Left ventricle myocardium superior (tissue), 1 donor: ENCODE measurements around the gene HSPA1B. TPM values are rescaled to one million over a fixed set of nuclear protein-coding genes. Genes with fewer than 3 reads are reported as not detected.
"Not testable (repeated sequence)": the region's sequence is repeated elsewhere in the genome, so short reads cannot be mapped to it uniquely, and the experiment has no call there.

ENCODE experiments used
- ATAC-seq: fragments of 200-7000 bp; cut with Tn5 transposase; one replicate; pipeline ENCODE4 v1.9.1; 2020; ENCODE audit warnings: mild to moderate bottlenecking, moderate library complexity
- DNase-seq: peaks from one replicate; pipeline ENCODE4 v3.0.0-alpha.2; 2020
- intact Hi-C: fragments of 100-400 bp; cut with micrococcal nuclease; formaldehyde crosslinking; loops from one replicate; pipeline ENCODE4 v1.11.0; 2022
- total RNA-seq: library from RNA; stranded (reverse); fragmentation: NEBNext Ultra II Directional; extraction: Animal tissue kit (Norgen Biotek cat#: 25700); gene quantifications from one replicate; pipeline ENCODE4 v1.2.1, GENCODE V29; 2021
- donor health status: DM: no; HTN: yes; CAD: no; lungs with severe emphysema.

HSPA1B gene
- total RNA-seq, 1 donor from 2014 or later, result 233 TPM

DNA sequence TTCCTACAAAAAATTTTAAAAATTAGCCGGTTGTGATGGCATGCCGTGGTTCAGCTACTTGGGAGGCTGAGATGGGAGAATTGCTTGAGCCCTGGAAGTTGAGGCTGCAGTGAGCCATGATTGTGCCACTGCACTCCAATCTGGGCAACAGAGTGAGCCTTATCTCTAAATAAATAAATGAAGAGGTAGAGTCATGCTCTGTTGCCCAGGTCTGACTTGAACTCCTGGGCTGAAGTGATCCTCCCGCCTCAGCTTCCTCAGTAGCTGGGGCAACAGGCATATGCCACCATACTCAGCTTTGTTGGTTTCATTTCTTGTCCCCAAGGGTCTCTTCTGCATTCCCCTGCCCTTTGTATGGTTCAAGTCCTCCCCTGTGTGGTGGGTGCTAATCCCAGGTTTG is 17.0 kb downstream of the HSPA1B start:
- DNase-seq (no peak), ATAC-seq (no peak)
- intact Hi-C loops, result no loop called here

DNA sequence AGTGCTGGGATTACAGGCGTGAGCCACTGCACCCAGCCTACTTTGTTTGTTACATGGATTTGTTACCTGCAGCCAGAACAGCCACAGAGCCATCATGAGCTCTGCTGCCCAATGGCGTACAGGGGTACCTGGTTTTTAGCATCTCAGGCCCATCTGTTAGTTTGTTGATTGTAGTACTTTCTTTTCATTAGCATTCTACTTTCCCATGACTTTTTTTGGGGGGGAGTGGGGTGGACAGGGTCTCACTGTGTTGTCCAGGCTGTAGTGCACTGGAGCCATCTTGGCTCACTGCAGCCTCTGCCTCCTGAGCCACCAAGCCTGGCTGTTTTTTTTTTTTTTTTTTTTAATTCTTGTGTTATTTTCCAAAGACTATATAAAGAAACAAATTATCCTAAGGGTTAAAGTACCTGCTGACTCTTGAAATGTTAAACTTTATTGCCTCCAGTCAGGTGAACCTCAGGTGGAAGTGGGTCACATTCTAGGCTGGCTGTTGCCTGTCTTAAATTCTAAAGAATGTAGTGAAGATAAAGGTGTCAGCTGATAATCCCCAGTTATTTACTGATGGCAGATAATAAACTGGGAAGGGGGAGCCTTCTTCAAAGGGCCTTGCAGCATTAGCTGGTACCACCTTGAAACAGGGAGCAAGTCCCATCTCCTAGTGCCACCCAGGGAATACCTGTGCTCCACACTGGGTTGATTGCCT is 19.9 kb downstream of the HSPA1B start:
- ATAC-seq (no peak), DNase-seq (no peak)
- intact Hi-C loops, result no loop called here

DNA sequence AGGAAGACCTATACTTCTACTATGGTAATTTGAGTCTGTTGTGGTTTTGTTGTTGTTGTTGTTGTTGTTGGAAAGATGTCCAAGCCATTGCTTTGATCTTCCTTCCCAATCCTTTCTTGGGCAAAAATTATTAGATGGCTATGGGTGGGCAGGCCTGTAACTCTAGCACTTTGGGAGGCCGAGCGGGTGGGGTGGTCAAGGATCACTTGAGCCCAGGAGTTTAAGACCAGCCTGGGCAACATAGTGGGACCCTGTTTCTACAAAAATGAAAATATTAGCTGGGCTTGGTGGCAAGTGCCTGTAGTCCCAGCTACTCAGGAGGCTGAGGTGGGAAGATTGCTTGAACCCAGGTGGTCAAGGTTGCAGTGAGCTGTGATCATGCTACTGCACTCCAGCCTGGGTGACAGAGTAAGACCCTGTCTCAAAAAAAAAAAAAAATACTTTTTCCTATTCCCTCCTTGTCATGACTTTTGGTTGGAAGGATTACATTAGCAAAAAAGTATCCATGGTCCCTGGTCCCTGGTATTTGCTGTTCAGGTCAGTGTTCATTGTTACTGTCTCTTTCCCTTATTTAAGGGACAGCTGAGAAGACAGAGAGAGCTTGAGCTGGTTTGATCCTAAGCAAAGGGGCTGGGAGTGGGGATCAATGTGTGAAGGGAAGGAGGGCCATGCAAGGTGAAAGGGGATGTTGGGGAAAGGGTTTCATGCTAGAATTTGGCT is 23.4 kb downstream of the HSPA1B start:
- intact Hi-C loops, result no loop called here
- DNase-seq, result no peak
- no peak for ATAC-seq

DNA sequence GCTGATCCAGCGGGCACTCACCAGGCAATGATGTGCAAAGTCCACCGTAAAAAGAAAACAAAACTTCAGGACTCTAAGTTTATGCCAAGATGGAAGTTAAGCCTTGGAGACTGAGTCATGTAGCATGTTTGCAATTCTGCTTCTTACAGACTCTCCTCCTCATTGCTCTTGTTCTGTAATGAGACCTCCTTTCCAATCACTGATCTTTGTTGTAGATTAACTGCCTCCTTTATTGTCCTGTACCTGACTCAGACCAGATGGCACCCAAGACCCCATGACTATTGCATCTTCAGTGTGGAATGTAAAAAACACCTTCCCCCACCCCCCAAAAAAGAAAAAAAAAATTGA is 23.9 kb downstream of the HSPA1B start:
- ATAC-seq (no peak), DNase-seq (no peak)
- intact Hi-C loops, result no loop called here

DNA sequence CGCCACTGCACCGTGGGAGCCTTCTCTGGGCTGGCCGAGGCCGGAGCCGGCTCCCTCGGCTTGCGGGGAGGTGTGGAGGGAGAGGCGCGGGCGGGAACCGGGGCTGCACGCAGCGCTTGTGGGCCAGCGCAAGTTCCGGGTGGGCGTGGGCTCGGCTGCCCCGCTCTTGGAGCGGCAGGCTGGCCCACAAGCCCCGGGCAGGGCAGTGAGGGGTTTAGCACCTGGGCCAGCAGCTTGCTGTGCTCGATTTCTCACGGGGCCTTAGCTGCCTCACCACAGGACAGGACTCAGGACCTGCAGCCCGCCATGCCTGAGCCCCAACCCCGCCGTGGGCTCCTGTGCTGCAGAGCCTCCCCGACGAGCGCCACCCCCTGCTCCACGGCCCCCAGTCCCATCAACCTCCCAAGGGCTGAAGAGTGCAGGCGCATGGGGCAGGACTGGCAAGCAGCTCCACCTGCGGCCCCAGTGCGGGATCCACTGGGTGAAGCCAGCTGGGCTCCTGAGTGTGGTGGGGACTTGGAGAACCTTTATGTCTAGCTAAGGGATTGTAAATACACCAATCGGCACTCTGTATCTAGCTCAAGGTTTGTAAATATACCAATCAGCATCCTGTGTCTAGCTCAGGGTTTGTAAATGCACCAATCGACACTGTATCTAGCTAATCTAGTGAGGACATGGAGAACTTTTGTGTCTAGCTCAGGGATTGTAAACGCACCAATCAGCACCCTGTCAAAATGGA is 24.6 kb downstream of the HSPA1B start:
- DNase-seq, ATAC-seq, intact Hi-C loops: not testable (repeated sequence)

DNA sequence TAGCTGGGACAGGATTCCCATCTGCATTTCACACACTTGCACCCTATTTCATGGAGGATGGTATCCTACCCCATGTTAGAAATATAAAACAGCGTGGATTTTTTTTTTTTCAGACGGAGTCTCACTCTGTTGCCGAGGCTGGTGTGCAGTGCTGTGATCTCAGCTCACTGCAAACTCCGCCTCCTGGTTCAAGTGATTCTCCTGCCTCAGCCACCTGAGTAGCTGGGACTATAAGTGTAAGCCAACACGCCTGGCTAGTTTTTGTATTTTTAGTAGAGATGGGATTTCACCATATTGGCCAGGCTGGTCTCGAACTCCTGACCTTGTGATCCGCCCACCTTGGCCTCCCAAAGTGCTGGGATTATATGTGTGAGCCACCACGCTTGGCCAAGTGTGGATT is 30.2 kb downstream of the HSPA1B start:
- intact Hi-C loops, DNase-seq, ATAC-seq: not testable (repeated sequence)

DNA sequence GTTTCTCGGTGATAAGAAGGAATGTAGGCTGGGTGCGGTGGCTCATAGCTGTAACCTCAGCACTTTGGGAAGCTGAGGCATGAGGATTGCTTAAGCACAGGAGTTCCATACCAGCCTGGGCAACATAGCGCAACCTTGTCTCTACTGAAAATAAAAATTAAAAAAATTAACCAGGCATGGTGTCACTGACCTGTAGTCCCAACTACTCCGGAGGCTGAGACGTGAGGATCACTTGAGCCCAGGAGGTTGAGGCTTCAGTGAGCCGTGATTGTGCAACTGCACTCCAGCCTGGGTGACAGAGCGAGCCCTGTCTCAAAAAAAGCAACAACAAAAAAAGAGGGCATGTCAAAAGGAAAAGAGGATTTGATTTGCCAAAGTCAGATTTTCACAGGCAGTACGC is 31.2 kb downstream of the HSPA1B start:
- intact Hi-C loops, result no loop called here
- DNase-seq (no peak), ATAC-seq (no peak)

DNA sequence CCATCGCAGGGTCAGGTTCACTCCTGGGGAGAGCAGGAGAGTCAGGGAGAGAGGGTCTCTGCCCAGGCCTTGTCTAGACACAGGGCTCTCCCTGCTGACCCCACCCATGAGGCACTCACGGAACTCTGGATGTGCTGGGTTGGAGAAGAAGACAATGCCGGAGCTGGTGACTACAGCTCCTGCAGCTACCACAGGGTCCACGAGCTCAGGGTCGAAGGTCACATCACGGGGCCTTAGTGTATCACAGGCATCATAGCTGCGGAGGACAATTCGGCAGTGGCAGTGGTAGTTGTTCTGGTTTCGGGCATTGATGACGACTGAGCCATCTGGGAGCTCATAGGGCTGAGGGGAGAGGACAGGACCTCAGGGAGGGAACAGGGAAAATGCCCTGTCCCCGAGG is 32.4 kb downstream of the HSPA1B start:
- ATAC-seq, result no peak
- intact Hi-C loops, result no loop called here
- DNase-seq, result no peak

DNA sequence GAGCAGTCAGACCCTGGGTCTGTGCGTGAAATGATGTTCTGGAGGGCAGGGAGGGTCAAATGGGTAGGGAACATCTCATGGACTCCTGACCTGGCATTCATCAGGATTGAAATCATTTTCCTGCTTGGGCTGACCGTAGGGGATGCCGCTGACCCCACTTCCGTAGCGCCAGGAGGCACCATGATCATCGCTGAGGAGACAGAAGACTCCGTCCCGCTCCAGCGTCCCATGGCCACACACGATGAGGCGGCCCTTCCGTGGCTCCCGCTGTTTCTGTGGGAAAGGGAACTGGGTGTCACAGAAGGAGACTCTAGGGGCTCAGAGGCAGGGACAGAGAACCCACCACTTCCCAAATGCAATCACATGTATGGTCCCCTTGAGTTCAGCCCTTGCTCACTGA is 32.8 kb downstream of the HSPA1B start:
- DNase-seq (no peak), ATAC-seq (no peak)
- intact Hi-C loops, result no loop called here

DNA sequence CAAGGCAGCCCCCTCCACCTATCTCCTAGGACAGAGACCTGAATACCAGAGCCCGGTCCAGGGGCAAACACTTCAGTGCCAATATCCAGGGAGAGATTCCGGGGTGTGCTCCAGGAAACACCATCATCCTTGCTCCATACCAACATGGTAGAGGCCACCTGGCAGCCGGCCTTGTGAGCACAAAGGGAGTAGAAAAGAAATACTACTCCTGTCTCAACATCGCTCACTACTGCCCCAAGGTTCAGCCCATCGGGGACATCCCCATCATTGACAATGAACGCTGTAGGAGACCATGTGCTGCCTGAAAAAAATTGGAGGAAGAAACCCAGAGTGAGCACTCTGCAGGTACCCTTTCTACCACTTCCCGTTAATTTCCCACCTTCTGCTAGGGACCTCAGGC is 33.6 kb downstream of the HSPA1B start:
- intact Hi-C loops, result no loop called here
- ATAC-seq (no peak), DNase-seq (no peak)

DNA sequence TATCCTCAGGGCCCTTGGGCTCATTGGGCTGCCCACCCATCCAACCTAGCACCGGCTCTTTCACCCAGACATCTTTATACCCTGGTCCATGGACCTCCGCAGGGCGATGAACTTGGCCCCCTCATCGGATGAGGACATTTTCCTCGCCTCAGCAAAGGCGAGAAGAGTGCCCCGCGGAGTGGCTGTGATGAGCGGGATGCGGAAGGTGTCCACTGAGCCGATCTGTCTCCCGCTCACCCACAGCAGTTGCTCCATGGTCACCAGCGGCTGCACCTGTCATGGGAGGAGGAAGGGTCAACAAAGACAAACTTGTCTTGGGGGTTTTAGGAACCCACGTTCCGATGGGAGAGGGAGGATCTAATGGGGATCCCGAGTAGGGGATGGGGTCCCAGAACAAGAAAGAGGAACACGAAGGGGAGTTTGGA is 34.4 kb downstream of the HSPA1B start:
- intact Hi-C loops, result no loop called here
- DNase-seq (no peak), ATAC-seq (no peak)

DNA sequence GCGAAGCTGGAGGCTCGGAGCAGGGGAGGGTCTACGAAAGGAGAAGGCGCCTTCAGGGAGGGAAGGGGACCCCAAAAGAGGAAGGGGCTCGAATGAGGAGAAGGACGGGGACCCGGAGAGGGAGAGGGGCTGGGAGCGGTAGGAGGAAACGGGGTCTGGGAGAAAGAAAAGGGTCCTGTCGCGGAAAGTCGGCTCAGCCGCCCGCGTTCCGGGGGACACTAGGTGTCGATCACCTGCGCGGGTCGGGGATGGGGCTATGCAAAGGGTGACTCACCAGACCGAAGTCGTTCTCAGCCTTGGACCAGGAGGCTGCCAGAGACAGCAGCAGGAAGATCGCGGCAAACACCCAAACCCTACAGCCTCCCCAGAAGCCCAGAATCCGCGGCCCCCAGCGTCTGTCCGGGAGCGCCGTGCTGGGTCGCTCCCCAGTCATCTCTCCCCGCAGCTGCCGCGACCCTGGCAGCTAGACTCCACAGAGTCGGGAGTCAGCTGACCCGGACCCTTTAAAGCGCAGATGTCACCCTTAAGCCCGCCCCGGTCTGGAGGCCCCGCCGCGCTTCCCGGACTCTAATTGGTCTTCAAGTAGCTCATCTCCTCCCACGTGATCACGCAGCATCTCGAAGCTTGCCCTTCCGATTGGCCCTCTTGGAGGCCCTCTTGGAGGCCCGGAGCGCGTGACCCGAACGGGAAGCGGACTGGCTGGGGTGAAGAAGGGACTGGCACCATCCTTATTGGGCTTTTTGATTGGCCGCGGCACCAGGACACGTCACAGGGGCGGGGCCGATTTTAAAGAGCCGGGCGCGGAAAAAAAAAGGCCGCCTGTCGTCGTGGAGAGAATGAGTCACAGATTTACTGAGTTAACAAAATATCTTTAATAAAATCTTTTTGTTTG is 35.1 kb downstream of the HSPA1B start, which contains the start of gene NEU1:
TSS of gene NEU1 (minus strand) at position 478 of the 892 bp plus-strand sequence. CDS start at position 433, 45 bp downstream.
- intact Hi-C loops, result no loop called here
- peak; percentile 98 for ATAC-seq
- peak; percentile 100 for DNase-seq

DNA sequence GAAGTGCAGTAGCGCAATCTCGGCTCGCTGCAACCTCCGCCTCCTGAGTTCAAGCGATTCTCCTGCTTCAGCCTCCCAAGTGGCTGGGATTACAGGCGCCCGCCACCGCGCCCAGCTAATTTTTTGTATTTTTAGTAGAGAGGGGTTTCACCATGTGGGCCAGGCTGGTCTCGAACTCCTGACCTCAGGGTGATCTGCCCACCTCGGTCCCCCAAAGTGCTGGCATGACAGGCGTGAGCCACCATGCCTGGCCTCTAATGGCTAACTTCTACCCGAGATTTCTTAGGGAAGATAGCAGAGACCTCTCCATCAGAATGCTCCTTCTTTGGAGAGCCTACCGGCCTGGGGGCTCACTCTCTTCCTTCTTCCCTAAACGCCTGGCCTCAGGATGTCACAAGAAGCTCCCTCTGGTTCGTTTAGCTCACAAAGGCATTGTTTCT is 36.6 kb downstream of the HSPA1B start:
- intact Hi-C loops, ATAC-seq, DNase-seq: not testable (repeated sequence)

DNA sequence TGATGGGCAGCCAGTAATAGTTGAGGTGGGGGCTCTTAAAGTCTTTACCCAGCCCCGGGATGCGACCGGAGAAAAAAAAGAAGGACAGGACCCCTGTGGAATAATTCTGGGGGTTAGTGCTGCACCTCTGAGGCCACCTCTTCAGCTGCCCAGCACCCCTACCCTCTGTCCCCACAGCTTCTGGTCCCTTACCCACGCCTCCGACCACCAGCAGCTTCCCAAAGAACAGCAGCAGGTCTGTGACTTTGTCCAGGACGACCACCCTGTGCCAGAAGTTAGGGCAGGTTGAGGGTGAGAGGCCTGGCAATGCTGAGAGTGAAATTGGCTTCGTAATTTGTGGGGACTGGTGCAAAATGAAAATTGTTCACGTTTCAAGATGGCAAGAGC is 37.3 kb downstream of the HSPA1B start:
- DNase-seq (no peak), ATAC-seq (no peak)
- intact Hi-C loops, result no loop called here

DNA sequence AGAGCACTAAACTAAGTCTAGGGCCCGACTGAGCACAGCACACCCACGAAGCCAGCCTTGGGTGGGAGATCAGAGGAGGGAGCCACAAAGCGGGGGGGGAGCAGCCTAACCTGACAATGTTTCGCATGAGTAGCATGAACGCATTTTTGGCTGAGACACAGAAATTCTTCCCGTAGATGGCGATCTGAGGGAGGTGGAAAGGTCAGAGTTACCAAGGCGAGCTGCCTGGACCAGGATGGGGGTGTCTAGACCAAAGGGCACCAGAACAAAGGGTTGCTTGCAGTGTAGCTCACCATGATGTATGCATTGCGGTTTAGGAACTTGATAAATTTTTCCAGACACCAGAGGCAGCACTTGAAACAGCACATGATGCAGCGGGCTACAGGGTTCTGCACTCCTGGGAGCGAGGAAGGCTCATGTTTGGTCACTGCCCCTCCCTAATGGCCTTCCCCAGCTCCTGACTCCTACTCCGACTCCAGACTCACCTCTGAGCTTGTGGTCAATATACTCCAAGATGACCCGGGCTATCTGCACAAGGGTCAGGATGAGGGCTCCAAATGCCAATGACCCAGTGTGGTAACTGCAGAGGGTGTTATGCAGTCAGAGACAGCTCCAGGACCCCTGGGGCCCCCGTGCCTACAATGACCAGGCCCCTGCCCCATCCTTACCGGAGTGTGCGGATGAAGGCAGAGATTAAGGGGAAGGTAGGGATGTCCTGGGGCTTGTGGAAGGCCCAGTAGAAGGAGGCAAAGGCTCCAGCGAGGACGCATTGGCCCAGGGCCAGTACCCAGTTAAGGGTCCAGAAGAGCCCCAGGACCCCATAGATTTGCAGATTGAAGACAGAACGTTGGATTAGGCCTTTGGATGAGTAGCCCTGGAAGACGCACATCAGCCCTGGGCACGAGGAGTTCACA is 37.9 kb downstream of the HSPA1B start:
- ATAC-seq, result no peak
- intact Hi-C loops, result no loop called here
- no peak for DNase-seq

DNA sequence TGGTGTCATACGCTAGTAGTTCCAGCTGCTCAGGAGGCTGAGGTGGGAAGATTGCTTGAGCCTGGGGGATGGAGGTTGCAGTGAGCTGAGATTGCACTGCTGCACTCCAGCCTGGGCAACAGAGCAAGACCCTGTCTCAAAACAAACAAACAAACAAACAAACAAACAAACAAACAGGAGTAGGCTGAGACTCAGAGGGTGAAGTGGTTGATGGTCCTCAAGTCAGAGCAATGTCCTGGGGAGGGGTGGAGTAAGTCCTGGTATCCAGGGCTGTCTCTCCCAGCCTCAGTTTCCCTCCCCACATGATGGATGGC is 41.1 kb downstream of the HSPA1B start:
- DNase-seq, intact Hi-C loops, ATAC-seq: not testable (repeated sequence)

DNA sequence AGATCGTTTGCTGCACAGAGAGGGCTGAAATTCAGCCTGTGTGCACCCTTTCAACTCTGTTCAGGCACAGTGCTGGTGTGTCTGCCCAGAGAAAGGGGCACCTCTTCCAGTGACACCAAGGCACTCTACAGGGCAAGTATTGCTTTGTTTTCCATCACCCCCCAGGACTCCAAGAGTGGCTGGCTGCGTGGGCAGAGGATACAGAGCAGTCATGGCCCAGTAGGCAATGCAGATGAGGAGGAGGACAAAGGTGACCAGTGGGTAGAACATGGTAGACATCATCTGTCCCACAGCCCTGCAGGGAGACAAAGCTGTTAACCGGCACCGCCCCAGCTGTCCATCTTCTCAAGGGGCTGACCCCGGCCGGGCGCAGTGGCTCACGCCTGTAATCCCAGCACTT is 41.8 kb downstream of the HSPA1B start:
- DNase-seq (no peak), ATAC-seq (no peak)
- intact Hi-C loops, result no loop called here

DNA sequence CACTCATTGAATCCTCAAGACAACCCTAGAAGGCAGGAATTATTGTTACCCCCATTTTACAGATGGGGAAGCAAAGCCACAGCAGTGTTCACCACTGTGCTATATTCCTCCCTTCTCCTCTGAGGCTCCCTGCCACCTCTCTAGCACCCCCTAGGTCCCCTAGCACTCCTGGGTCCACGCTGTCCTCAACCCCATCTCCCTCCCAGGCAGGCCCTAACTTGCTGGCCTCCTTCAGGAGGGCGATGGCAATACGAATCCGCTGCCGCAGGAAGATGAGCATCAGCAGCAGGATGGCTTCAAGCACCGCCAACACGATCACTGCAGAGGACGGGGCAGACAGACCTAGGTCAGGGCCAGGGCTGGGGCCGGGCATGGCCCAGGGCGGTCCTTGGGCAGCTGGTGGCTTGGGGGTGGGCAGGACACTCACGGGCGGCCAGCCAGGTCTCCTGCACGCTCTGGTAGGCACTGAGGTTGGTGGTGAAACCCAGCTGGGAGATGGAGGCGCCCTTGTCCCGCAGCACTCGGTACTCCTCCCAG is 42.9 kb downstream of the HSPA1B start:
- DNase-seq, result no peak
- intact Hi-C loops, result no loop called here
- no peak for ATAC-seq
